Measurements from ENCODE around the gene GPANK1.

The GPANK1 gene

DNA sequence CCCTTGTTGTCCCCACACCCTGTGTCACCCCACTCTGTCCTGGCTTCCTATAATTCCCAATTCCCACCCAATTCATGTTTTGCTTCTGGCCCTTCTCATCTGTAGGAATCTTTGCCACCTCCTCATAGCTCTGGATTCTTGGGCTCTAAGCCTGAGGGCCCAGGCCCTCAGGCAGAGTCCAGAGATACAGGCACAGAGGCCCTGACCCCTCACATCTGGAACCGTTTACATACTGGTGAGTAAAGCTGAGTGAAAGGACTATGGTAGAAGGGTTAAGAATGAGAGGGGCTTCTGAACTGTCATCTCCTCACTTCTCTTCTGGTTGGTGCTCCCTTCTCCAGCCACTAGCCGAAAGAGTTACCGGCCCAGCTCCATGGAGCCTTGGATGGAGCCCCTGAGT is 30.7 kb downstream of the GPANK1 start:
- DNase-seq (ENCODE audit: insufficient read length) (no peak), FAIRE-seq (no peak)
- TF ChIP-seq TAF1 (IDR thresholded peaks at IDR 0.05; ENCODE audit: borderline replicate concordance, low read depth, low read length) = no peak
- no peak for TF ChIP-seq POLR2A (IDR thresholded peaks at IDR 0.05; ENCODE audit: low read depth, low read length)
- no peak for TF ChIP-seq POLR2AphosphoS5 (IDR thresholded peaks at IDR 0.05; ENCODE audit: low read depth, low read length)

- DNase-seq (ENCODE audit: insufficient read length) (no peak), FAIRE-seq (no peak)
- TF ChIP-seq POLR2AphosphoS5 (IDR thresholded peaks at IDR 0.05; ENCODE audit: low read depth, low read length) (no peak; the same call in 1 of the 2 replicates), TAF1 (IDR thresholded peaks at IDR 0.05; ENCODE audit: borderline replicate concordance, low read depth, low read length) (no peak), POLR2A (IDR thresholded peaks at IDR 0.05; ENCODE audit: low read depth, low read length) (no peak)
These were observed 31.4 kb downstream of the GPANK1 start for GRCh38 chr6:31633447-31633846.

DNA sequence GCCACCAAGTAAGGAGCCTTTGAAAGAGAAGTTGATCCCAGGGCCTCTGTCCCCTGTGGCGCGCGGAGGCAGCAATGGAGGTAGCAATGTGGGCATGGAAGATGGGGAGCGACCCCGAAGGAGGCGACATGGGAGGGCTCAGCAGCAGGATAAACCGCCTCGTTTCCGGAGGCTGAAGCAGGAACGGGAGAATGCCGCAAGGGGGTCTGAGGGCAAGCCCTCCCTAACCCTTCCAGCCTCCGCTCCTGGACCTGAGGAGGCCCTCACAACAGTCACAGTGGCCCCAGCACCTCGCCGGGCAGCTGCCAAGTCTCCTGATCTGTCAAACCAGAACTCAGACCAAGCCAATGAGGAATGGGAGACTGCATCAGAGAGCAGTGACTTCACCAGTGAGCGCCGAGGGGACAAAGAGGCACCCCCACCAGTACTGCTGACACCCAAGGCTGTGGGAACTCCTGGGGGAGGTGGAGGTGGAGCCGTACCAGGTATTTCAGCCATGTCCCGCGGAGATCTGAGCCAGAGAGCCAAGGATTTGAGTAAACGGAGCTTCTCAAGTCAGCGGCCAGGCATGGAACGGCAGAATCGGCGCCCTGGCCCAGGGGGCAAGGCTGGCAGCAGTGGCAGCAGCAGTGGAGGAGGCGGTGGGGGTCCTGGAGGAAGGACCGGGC is 32.4 kb downstream of the GPANK1 start:
- no peak for FAIRE-seq
- no peak for DNase-seq (ENCODE audit: insufficient read length)
- TF ChIP-seq TAF1 (IDR thresholded peaks at IDR 0.05; ENCODE audit: borderline replicate concordance, low read depth, low read length) (no peak), POLR2A (IDR thresholded peaks at IDR 0.05; ENCODE audit: low read depth, low read length) (peak; percentile 55), POLR2AphosphoS5 (IDR thresholded peaks at IDR 0.05; ENCODE audit: low read depth, low read length) (peak; percentile 69)

- DNase-seq (ENCODE audit: insufficient read length) (no peak), FAIRE-seq (no peak)
- peak; percentile 12; the same call in 1 of the 2 replicates for TF ChIP-seq POLR2A (IDR thresholded peaks at IDR 0.05; ENCODE audit: low read depth, low read length)
- peak; percentile 62; the same call in 1 of the 2 replicates for TF ChIP-seq POLR2AphosphoS5 (IDR thresholded peaks at IDR 0.05; ENCODE audit: low read depth, low read length)
- no peak for TF ChIP-seq TAF1 (IDR thresholded peaks at IDR 0.05; ENCODE audit: borderline replicate concordance, low read depth, low read length)
These were observed 33.0 kb downstream of the GPANK1 start for GRCh38 chr6:31631681-31632278.

GRCh38 chr6:31631209-31631608 is 33.6 kb downstream of the GPANK1 start:
- TF ChIP-seq POLR2AphosphoS5 (IDR thresholded peaks at IDR 0.05; ENCODE audit: low read depth, low read length) = no peak
- TF ChIP-seq POLR2A (IDR thresholded peaks at IDR 0.05; ENCODE audit: low read depth, low read length) = no peak
- no peak for TF ChIP-seq TAF1 (IDR thresholded peaks at IDR 0.05; ENCODE audit: borderline replicate concordance, low read depth, low read length)
- FAIRE-seq (no peak), DNase-seq (ENCODE audit: insufficient read length) (no peak)

DNA sequence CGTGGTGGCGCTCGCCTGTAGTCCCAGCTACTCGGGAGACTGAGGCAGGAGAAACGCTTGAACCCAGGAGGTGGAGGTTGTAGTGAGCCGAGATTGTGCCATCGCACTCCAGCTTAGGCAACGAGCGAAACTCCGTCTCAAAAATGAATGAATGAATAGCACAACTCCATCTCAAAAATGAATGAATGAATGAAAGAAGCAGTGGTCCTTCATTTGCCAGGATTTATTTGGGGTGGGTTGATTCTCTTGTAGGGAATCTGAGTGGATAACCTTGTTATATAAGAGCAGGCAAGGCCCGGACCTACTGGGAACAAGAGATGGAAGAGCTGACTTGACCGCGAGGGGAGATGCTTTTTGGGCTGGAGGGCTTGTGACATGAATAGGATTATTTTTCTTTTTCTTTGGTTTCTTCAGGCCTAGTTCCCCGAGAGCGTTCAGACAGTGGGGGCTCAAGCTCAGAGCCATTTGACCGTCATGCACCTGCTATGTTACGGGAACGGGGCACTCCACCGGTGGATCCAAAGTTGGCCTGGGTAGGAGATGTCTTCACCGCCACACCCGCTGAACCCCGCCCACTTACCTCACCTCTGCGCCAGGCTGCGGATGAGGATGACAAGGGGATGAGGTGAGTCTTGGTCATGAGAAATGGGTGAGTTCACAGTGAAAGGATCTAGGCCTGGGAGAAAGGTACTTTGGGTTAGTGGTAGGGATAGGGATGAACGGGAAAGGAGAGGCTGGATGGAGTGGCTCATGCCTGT is 34.4 kb downstream of the GPANK1 start:
- no peak for FAIRE-seq
- TF ChIP-seq POLR2A (IDR thresholded peaks at IDR 0.05; ENCODE audit: low read depth, low read length) (no peak), TAF1 (IDR thresholded peaks at IDR 0.05; ENCODE audit: borderline replicate concordance, low read depth, low read length) (no peak), POLR2AphosphoS5 (IDR thresholded peaks at IDR 0.05; ENCODE audit: low read depth, low read length) (peak; percentile 22; the same call in 1 of the 2 replicates)
- no peak for DNase-seq (ENCODE audit: insufficient read length)

DNA sequence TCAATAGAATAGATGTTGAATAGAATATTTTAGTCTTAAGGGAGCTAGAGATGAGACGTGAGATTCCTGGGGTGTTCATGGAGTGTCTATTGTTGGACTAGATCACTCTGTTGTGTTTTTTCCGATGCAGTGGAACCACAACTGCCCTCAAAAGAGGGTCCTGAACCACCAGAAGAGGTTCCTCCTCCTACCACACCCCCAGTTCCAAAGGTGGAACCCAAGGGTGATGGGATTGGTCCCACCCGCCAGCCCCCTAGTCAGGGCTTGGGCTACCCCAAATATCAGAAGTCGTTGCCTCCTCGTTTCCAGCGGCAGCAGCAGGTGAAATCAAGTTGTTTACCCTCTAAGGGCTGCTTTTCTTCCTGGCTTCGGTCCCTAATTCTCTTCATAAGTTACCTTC is 35.8 kb downstream of the GPANK1 start:
- FAIRE-seq (no peak), DNase-seq (ENCODE audit: insufficient read length) (no peak)
- TF ChIP-seq POLR2A (IDR thresholded peaks at IDR 0.05; ENCODE audit: low read depth, low read length) = no peak
- TF ChIP-seq TAF1 (IDR thresholded peaks at IDR 0.05; ENCODE audit: borderline replicate concordance, low read depth, low read length) = no peak

DNA sequence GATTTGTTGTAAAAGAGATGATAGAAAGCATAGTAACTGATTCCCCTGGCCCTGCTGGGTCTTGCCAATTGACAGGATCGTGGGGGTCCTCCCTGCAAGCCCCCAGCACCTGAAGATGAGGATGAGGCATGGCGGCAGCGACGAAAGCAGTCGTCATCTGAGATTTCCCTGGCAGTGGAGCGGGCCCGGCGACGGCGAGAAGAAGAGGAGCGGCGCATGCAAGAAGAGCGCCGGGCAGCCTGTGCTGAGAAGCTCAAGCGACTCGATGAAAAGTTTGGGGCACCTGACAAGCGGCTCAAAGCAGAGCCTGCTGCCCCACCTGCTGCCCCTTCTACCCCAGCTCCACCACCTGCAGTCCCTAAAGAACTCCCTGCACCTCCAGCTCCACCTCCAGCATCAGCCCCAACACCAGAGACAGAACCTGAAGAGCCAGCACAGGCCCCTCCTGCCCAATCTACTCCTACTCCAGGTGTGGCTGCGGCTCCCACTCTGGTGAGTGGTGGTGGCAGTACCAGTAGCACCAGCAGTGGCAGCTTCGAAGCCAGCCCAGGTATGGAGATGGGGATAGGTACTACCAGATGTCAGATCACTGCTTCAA is 37.0 kb downstream of the GPANK1 start:
- no peak for DNase-seq (ENCODE audit: insufficient read length)
- TF ChIP-seq POLR2A (IDR thresholded peaks at IDR 0.05; ENCODE audit: low read depth, low read length) = no peak; the same call in 1 of the 2 replicates
- TF ChIP-seq POLR2AphosphoS5 (IDR thresholded peaks at IDR 0.05; ENCODE audit: low read depth, low read length) = no peak; the same call in 1 of the 2 replicates
- TF ChIP-seq TAF1 (IDR thresholded peaks at IDR 0.05; ENCODE audit: borderline replicate concordance, low read depth, low read length) = no peak
- no peak for FAIRE-seq

- TF ChIP-seq POLR2AphosphoS5 (IDR thresholded peaks at IDR 0.05; ENCODE audit: low read depth, low read length) (no peak), TAF1 (IDR thresholded peaks at IDR 0.05; ENCODE audit: borderline replicate concordance, low read depth, low read length) (no peak), POLR2A (IDR thresholded peaks at IDR 0.05; ENCODE audit: low read depth, low read length) (no peak)
- no peak for DNase-seq (ENCODE audit: insufficient read length)
- FAIRE-seq = no peak
These were observed 37.8 kb downstream of the GPANK1 start for GRCh38 chr6:31626952-31627351.

DNA sequence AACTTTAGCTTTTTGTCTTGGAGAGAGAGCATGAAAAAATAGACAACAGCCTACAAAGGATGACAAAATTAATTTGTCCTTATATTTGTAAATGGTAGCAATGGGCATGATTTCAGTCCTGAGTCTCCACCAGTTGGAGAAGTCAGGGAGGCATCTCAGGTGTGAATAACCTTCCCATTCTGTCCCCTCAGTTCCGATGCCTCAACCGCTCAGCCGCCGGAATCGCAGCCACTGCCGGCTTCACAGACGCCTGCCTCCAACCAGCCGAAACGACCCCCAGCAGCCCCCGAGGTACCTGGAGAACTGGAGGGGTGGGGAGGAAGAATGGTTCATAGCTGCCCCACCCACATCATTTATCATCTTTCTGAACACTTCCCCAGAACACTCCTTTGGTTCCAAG is 40.7 kb downstream of the GPANK1 start:
- FAIRE-seq = no peak
- DNase-seq (ENCODE audit: insufficient read length) = no peak
- TF ChIP-seq POLR2AphosphoS5 (IDR thresholded peaks at IDR 0.05; ENCODE audit: low read depth, low read length) = no peak
- TF ChIP-seq TAF1 (IDR thresholded peaks at IDR 0.05; ENCODE audit: borderline replicate concordance, low read depth, low read length) = no peak
- TF ChIP-seq POLR2A (IDR thresholded peaks at IDR 0.05; ENCODE audit: low read depth, low read length) = no peak

GRCh38 chr6:31622684-31623091 is 42.1 kb downstream of the GPANK1 start:
- no peak for DNase-seq (ENCODE audit: insufficient read length)
- FAIRE-seq = no peak
- TF ChIP-seq TAF1 (IDR thresholded peaks at IDR 0.05; ENCODE audit: borderline replicate concordance, low read depth, low read length) (no peak), POLR2A (IDR thresholded peaks at IDR 0.05; ENCODE audit: low read depth, low read length) (no peak), POLR2AphosphoS5 (IDR thresholded peaks at IDR 0.05; ENCODE audit: low read depth, low read length) (no peak; the same call in 1 of the 2 replicates)
